Fibroblast of skin of left biceps (primary cell): Measurements from ENCODE around the gene ARGLU1.

Experiments
- DNase-seq, 2 experiments: peaks; one replicate each; pipeline ENCODE4 v3.0.0-alpha.2; 2013; ENCODE audit warnings: low read depth in 2 of 2

Gene ARGLU1

GRCh38 chr13:106587787-106588186, 19.9 kb upstream of the ARGLU1 start:
- no peak for DNase-seq

GRCh38 chr13:106586648-106587166, 18.8 kb upstream of the ARGLU1 start:
- DNase-seq, result no peak

GRCh38 chr13:106581225-106581624, 13.3 kb upstream of the ARGLU1 start:
- DNase-seq, result no peak

GRCh38 chr13:106575896-106576295, 8.0 kb upstream of the ARGLU1 start:
- DNase-seq, result no peak

GRCh38 chr13:106573868-106574267, 5.9 kb upstream of the ARGLU1 start:
- no peak for DNase-seq

GRCh38 chr13:106573284-106573846, 5.4 kb upstream of the ARGLU1 start:
- peak in 1 of 2 experiments; percentile 48 for DNase-seq

- DNase-seq, result no peak
Measured at GRCh38 chr13:106570299-106570852, 2.4 kb upstream of the ARGLU1 start.

- no peak for DNase-seq
Measured at GRCh38 chr13:106569233-106570095, 1.5 kb upstream of the ARGLU1 start.

GRCh38 chr13:106568299-106569003, 514 bp upstream of the ARGLU1 start:
- no peak for DNase-seq

GRCh38 chr13:106566641-106567473, 1.1 kb downstream of the ARGLU1 start:
- no peak for DNase-seq

GRCh38 chr13:106565127-106565775, 2.7 kb downstream of the ARGLU1 start:
- no peak for DNase-seq

- no peak for DNase-seq
Measured at GRCh38 chr13:106562301-106562700, 5.6 kb downstream of the ARGLU1 start.

- no peak for DNase-seq
Measured at GRCh38 chr13:106561551-106562170, 6.3 kb downstream of the ARGLU1 start.

- DNase-seq, result no peak
Measured at GRCh38 chr13:106560821-106561220, 7.1 kb downstream of the ARGLU1 start.

GRCh38 chr13:106558527-106558926, 9.4 kb downstream of the ARGLU1 start:
- no peak for DNase-seq

GRCh38 chr13:106555631-106556328, 12.2 kb downstream of the ARGLU1 start:
- no peak for DNase-seq

- DNase-seq, result no peak
Measured at GRCh38 chr13:106551751-106552150, 16.2 kb downstream of the ARGLU1 start.

- no peak for DNase-seq
Measured at GRCh38 chr13:106551350-106551749, 16.6 kb downstream of the ARGLU1 start.

- no peak for DNase-seq
Measured at GRCh38 chr13:106550570-106551135, 17.3 kb downstream of the ARGLU1 start.
